ES-I3 (cell line): Measurements from ENCODE around the gene CRTC2.

Experiments used
- H3K36me3 ChIP-seq: 2 replicates; pipeline ENCODE4 v1.6.1; 2013; ENCODE audit warnings: mild to moderate bottlenecking, low read length, control low read depth, moderate library complexity; ENCODE audit not compliant: insufficient read depth
- H3K4me1 ChIP-seq: 2 replicates; pipeline ENCODE4 v1.6.1; 2013; ENCODE audit warnings: mild to moderate bottlenecking, control low read depth, low read length; ENCODE audit not compliant: insufficient read depth
- H3K9ac ChIP-seq: 2 replicates; pipeline ENCODE4 v1.6.1; 2013; ENCODE audit warnings: low read depth, mild to moderate bottlenecking, low read length, moderate library complexity
- H3K9me3 ChIP-seq: 2 replicates; pipeline ENCODE4 v1.6.1; 2013; ENCODE audit warnings: mild to moderate bottlenecking, low read length, moderate library complexity; ENCODE audit not compliant: control insufficient read depth, insufficient read depth

CRTC2 gene

GRCh38 chr1:153933955-153934354 is 24.5 kb downstream of the CRTC2 start:
- Histone ChIP-seq H3K9ac (no peak overlapping the region), H3K9me3 (no peaks in the 10 kb centered on the region), H3K36me3 (no peaks in the 10 kb centered on the region; the same call in none of the 2 replicates), H3K4me1 (no peaks in the 10 kb centered on the region)

GRCh38 chr1:153933430-153933829 is 25.0 kb downstream of the CRTC2 start:
- no peak overlapping the region for H3K9ac ChIP-seq
- H3K36me3 ChIP-seq, result no peaks in the 10 kb centered on the region; the same call in none of the 2 replicates
- no peaks in the 10 kb centered on the region for H3K9me3 ChIP-seq
- H3K4me1 ChIP-seq, result no peaks in the 10 kb centered on the region

DNA sequence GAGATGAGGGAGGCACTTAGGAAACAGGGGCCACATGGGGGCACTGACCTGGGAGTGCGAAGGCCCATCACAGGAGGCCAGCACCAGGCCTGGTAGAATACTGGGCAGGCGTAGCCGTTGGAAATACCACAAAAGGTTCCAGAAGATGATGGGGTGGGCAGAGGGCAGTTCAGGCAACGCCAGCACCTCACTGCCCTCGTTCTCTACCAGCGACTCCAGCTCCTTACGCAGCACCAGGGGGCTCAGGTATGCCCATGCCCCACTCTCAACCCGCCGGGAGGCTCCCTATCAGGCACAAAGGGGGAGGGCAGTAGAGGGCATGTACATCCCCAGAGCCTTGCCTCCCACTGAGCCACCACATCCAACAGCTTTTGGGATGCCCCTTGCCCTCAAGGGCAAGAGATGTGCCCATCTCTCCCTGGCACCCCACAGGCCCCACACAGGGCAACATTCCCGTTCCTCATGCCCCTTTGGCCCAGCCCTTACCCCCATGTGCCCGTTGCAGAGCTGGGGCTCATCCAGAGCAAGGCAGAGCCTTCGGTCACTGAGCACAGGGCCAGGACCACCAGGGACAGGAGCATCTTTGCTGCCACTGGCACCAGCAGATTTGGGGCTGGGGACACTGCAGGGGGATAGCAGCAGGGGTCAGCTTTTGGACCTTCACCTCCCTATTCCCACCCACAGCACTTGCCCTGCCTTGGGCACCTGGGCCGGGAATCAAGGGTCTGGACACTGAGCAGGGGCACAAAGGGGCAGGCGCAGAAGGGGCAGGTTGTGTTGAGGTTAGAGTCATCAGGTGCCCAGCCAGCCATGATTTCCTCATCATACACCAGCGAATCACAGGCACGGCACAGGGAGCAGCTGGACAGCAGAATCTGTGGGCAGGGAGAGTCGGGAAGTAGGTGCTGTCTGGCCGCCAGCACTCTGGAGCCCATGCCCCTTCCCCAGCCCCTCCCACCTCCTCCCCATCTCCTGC is 26.0 kb downstream of the CRTC2 start:
- H3K9me3 ChIP-seq, result no peaks in the 10 kb centered on the region
- H3K4me1 ChIP-seq, result no peaks in the 10 kb centered on the region
- H3K9ac ChIP-seq, result no peak overlapping the region
- H3K36me3 ChIP-seq, result no peaks in the 10 kb centered on the region; the same call in none of the 2 replicates

DNA sequence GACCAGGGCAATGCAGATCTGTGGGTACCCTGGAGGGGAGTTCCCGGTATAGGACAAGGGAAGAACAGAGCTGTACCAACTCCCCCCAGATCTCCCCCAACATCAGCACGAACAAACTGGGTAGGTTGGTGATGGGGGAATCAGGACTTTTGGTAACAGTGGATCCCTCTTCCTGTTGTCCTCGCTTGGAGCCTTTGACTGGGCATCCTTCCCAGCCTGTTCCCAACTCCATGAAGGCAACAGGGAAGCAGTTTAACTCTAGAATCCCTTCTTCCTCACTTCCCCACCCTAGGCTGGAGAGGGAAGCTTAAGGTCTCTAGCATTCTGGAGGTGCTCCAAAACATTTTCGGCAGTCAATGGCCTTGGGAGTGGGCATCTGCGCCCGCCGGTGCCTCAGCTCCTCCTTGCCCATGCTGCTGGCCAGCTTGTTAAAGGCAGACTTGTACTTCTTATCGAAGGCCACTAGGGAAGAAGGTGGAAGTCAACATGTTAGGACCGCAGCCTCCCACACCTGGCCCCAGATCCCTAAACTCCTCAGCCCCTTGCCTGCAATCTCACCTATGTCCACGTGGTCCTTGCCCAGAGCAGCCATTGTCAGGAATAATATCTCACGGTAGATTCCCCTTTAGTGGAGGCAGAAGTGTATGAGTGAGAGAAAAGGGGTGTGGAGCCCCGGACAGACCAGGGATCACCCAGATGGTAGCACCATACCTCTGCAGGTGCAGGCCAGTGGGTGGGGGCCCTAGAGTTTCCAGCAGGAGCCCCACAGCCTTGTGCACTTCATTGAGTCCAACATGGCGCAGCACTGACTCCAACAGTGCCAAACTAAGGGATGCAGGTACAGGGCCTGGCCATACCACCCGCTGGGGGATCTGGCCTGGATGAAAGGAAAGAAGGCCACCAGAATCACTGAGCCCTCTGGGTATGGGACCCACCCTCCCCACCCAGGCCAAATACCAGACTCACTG is 28.1 kb downstream of the CRTC2 start:
- Histone ChIP-seq H3K4me1 (no peaks in the 10 kb centered on the region), H3K9ac (no peak overlapping the region), H3K36me3 (no peaks in the 10 kb centered on the region; the same call in 1 of the 2 replicates), H3K9me3 (no peaks in the 10 kb centered on the region)

DNA sequence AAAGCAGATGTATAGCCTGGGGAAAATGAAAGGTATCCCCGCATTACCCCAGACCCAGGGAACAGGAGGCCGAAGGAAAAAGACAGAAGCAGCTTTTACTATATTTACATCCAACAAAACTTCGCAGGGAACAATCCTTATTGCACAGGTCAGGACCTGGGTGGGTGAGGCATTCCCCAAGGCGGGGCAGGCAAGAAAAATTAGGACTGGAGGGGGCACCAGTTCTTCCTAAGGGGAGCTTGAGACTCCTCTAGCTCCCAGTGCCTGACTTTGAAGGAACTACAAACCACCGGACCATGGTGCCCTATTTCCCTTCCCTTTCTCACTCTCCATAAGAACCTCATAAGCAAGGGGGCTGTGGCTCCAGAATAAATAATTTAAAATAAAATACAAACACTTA is 29.0 kb downstream of the CRTC2 start:
- Histone ChIP-seq H3K4me1 (no peaks in the 10 kb centered on the region), H3K36me3 (no peaks in the 10 kb centered on the region; the same call in 1 of the 2 replicates), H3K9me3 (no peaks in the 10 kb centered on the region), H3K9ac (no peak overlapping the region)

DNA sequence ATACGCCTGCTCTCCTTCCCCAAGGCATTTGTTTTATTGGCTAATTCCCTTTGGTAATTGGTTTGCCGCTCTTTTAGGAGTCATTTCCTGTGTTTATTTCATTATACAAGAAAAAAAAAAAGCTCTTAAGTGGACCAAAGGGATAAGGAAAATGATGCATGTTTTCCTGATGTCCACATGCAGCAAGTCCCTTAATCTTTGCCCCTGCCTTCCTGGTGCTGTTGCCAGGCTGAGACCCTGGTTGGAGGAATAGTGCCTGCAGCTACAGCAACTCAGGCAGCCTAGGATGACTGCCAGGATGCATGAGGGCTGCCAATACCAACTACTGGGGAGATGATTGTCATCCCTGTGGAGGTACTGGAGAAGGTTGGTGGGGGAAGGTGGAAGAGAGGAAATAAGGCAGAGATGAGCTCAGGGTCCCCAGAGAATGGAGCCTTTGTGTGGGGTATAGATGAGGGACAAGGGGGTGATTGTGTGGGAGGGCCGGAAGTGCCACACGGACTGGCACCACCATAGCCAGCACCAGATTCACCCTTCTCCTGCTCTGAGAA is 29.5 kb downstream of the CRTC2 start:
- Histone ChIP-seq H3K4me1 (no peaks in the 10 kb centered on the region; the same call in 1 of the 2 replicates), H3K36me3 (no peaks in the 10 kb centered on the region; the same call in 1 of the 2 replicates), H3K9ac (no peak overlapping the region), H3K9me3 (no peaks in the 10 kb centered on the region)

DNA sequence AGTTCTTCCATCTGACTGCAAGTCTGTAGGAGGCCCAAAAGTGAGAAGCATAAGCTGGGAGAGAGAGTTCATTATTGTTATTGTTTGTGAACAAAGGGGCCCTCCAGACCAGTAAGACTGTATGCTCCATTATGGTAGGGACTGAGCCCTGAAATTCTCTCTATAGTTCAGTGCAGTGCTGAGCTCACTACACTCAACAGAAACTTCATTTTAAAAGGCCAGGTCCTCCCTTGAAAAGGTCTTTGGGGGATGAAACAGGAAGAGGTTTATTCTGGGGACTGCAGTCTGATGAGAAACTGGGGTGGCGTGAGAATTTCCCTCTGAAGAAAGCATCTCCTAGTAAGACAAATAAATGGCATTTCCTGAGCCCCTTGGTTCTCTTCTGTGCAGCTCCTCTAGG is 30.2 kb downstream of the CRTC2 start:
- no peaks in the 10 kb centered on the region; the same call in 1 of the 2 replicates for H3K4me1 ChIP-seq
- no peaks in the 10 kb centered on the region for H3K9me3 ChIP-seq
- H3K9ac ChIP-seq, result no peak overlapping the region
- no peaks in the 10 kb centered on the region; the same call in 1 of the 2 replicates for H3K36me3 ChIP-seq

- Histone ChIP-seq H3K9me3 (no peaks in the 10 kb centered on the region), H3K36me3 (no peaks in the 10 kb centered on the region), H3K4me1 (no peaks in the 10 kb centered on the region; the same call in 1 of the 2 replicates), H3K9ac (no peak overlapping the region)
Measured at GRCh38 chr1:153926405-153926804, 32.0 kb downstream of the CRTC2 start.

DNA sequence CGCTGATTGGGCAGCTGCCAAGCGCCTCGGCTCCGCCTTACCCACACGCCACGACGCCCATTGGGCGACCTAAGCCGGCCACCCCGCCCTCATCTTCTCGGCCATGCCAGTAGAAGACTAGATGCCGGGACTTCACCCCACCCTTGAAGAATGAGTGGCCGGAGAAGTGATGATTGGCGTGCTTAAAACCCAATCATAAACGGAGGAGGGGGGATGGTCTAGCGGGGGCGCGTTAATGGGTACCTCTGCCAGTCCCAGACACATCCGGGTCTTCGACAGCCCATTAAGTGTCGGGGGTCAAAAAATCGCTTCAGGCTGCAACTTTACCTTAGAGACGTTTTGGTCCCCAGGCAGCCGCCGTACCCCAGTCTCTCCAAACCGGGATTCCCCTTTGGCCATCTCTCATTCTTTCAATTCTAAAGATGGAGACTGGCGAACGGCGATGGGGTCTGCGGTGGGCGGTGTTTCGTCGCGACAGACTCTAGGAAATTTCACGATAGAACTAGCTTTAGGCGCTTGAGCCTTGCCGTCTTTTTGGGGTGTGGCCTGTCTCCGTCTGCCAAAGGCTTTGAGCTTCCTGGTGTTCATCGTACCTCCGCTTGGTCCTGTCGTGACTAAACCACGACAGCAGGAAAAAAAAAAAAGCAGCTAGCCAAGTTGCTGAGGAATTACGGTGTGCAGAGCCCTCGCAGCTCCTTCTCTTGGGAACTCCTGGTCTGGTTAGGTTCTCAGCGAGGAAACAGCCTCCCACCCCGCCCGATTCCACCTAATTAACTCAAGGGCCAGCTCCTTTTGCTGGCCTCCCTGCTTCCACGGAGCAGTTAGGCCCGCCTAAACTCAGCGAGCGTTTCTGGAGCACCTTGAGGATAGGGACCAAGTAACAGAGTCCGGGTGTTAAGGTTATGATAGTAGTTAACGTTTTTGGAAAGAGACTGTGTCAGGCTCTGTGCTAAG is 35.2 kb downstream of the CRTC2 start, which contains the start of gene GATAD2B:
Gene GATAD2B (minus strand): TSS at position 1 of the 954 bp plus-strand sequence. CDS start 94,625 bp downstream, outside the sequence.
- no peaks in the 10 kb centered on the region for H3K9me3 ChIP-seq
- no peaks in the 10 kb centered on the region for H3K36me3 ChIP-seq
- H3K9ac ChIP-seq, result peak within 1 kb of the TSS; percentile 73
- peaks cover 13% of the 10 kb centered on the region for H3K4me1 ChIP-seq

- peaks cover 13% of the 10 kb centered on the region for H3K4me1 ChIP-seq
- H3K9me3 ChIP-seq, result no peaks in the 10 kb centered on the region
- peak overlapping the region; percentile 67 for H3K9ac ChIP-seq
- H3K36me3 ChIP-seq, result no peaks in the 10 kb centered on the region
Measured at GRCh38 chr1:153922076-153922971, 36.1 kb downstream of the CRTC2 start.

DNA sequence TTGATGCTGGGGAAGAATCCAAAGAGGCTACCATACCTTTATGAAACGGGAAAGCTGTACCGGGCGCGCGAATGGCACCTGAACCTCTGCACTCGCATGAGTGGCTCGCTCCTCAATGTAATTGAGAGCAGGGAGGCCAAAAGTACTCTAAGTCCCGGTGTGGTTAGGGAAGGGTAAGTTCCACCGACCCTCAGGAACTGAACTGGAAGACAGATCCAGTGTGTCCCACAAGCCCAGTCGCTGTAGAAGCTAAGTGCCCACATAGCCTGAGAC is 36.7 kb downstream of the CRTC2 start:
- Histone ChIP-seq H3K4me1 (peaks cover 13% of the 10 kb centered on the region), H3K9me3 (no peaks in the 10 kb centered on the region), H3K9ac (peak overlapping the region; percentile 62), H3K36me3 (no peaks in the 10 kb centered on the region)

GRCh38 chr1:153921080-153921802 is 37.2 kb downstream of the CRTC2 start:
- H3K36me3 ChIP-seq, result no peaks in the 10 kb centered on the region
- peaks cover 13% of the 10 kb centered on the region for H3K4me1 ChIP-seq

More at GRCh38 chr1:153921080-153921802, 37.2 kb downstream of the CRTC2 start:
- no peaks in the 10 kb centered on the region for H3K9me3 ChIP-seq
- H3K9ac ChIP-seq, result peak overlapping the region; percentile 62
